Measurements from ENCODE around the gene AP2A2. TPM values are rescaled to one million over a fixed set of nuclear protein-coding genes. Genes with fewer than 3 reads are reported as not detected.

AP2A2 gene
- total RNA-seq, 1 donor from 2014 or later: 58.7 TPM

- Histone ChIP-seq H3K4me1 (peaks cover 30% of the 10 kb centered on the region), H3K27me3 (no peaks in the 10 kb centered on the region), H3K27ac (no peak overlapping the region), H3K9me3 (no peaks in the 10 kb centered on the region), H3K4me3 (no peak overlapping the region), H3K36me3 (peaks cover 0 to 24% of the 10 kb centered on the region in 2 donors)
- TF ChIP-seq POLR2AphosphoS5 (IDR thresholded peaks at IDR 0.05; ENCODE audit: insufficient read depth in 1 of 2, low read depth in 1 of 2): no peak
- TF ChIP-seq, protein P1, sequence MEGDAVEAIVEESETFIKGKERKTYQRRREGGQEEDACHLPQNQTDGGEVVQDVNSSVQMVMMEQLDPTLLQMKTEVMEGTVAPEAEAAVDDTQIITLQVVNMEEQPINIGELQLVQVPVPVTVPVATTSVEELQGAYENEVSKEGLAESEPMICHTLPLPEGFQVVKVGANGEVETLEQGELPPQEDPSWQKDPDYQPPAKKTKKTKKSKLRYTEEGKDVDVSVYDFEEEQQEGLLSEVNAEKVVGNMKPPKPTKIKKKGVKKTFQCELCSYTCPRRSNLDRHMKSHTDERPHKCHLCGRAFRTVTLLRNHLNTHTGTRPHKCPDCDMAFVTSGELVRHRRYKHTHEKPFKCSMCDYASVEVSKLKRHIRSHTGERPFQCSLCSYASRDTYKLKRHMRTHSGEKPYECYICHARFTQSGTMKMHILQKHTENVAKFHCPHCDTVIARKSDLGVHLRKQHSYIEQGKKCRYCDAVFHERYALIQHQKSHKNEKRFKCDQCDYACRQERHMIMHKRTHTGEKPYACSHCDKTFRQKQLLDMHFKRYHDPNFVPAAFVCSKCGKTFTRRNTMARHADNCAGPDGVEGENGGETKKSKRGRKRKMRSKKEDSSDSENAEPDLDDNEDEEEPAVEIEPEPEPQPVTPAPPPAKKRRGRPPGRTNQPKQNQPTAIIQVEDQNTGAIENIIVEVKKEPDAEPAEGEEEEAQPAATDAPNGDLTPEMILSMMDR (IDR thresholded peaks at IDR 0.05): no peak
- TF ChIP-seq POLR2A (IDR thresholded peaks at IDR 0.05): no peak
- intact Hi-C loops (cut with DNase I): no loop called here
- DNase-seq (ENCODE audit: extremely low spot score in 2 of 2): no peak
Observed at GRCh38 chr11:961921-962320, 36.3 kb downstream of the AP2A2 start.

DNA sequence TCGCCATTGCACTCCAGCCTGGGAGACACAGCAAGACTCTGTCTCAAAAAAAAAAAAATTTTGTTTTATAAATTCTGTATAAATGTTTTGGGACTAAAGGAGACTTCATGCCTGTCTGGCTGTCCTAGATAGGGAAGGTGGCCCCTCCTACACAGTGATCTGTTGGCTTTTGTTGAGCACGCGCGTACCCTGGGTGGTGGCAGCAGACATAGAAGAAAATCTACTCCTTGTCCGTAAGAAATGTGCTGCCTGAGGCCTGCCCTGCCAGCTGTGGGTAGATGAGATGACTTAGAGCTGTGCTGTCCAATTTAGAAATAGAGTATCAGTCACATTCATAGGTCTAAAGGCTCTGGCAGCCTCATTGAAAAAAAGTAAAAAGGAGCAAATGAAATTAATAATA is 37.0 kb downstream of the AP2A2 start:
- H3K36me3 ChIP-seq: peaks cover 0 to 24% of the 10 kb centered on the region in 2 donors
- H3K4me1 ChIP-seq: peaks cover 25% of the 10 kb centered on the region
- intact Hi-C loops (cut with DNase I): no loop called here
- H3K27ac ChIP-seq: no peak overlapping the region
- H3K4me3 ChIP-seq: no peak overlapping the region
- no peaks in the 10 kb centered on the region for H3K9me3 ChIP-seq
- no peaks in the 10 kb centered on the region for H3K27me3 ChIP-seq
- TF ChIP-seq POLR2A (IDR thresholded peaks at IDR 0.05) (no peak), POLR2AphosphoS5 (IDR thresholded peaks at IDR 0.05; ENCODE audit: insufficient read depth in 1 of 2, low read depth in 1 of 2) (no peak)
- TF ChIP-seq, protein P1 (IDR thresholded peaks at IDR 0.05): no peak
- no peak for DNase-seq (ENCODE audit: extremely low spot score in 2 of 2)

- H3K36me3 ChIP-seq: peaks cover 0 to 24% of the 10 kb centered on the region in 2 donors
- H3K27me3 ChIP-seq: no peaks in the 10 kb centered on the region
- peaks cover 24% of the 10 kb centered on the region for H3K4me1 ChIP-seq
- TF ChIP-seq, protein P1 (IDR thresholded peaks at IDR 0.05): no peak
- TF ChIP-seq POLR2A (IDR thresholded peaks at IDR 0.05) (no peak), POLR2AphosphoS5 (IDR thresholded peaks at IDR 0.05; ENCODE audit: insufficient read depth in 1 of 2, low read depth in 1 of 2) (no peak)
- H3K4me3 ChIP-seq: no peak overlapping the region
- H3K9me3 ChIP-seq: no peaks in the 10 kb centered on the region
- H3K27ac ChIP-seq: no peak overlapping the region
- intact Hi-C loops (cut with DNase I): no loop called here
- no peak for DNase-seq (ENCODE audit: extremely low spot score in 2 of 2)
Observed at GRCh38 chr11:963852-964251, 38.2 kb downstream of the AP2A2 start.

- Histone ChIP-seq H3K4me1 (peaks cover 20% of the 10 kb centered on the region), H3K4me3 (no peak overlapping the region), H3K27ac (no peak overlapping the region), H3K27me3 (no peaks in the 10 kb centered on the region), H3K36me3 (peaks cover 0 to 18% of the 10 kb centered on the region in 2 donors), H3K9me3 (no peaks in the 10 kb centered on the region)
- intact Hi-C loops (cut with DNase I): no loop called here
- no peak for DNase-seq (ENCODE audit: extremely low spot score in 2 of 2)
- no peak for TF ChIP-seq POLR2AphosphoS5 (IDR thresholded peaks at IDR 0.05; ENCODE audit: insufficient read depth in 1 of 2, low read depth in 1 of 2)
- TF ChIP-seq, protein P1 (IDR thresholded peaks at IDR 0.05): no peak
- TF ChIP-seq POLR2A (IDR thresholded peaks at IDR 0.05): no peak
Observed at GRCh38 chr11:965206-965775, 39.6 kb downstream of the AP2A2 start.

DNA sequence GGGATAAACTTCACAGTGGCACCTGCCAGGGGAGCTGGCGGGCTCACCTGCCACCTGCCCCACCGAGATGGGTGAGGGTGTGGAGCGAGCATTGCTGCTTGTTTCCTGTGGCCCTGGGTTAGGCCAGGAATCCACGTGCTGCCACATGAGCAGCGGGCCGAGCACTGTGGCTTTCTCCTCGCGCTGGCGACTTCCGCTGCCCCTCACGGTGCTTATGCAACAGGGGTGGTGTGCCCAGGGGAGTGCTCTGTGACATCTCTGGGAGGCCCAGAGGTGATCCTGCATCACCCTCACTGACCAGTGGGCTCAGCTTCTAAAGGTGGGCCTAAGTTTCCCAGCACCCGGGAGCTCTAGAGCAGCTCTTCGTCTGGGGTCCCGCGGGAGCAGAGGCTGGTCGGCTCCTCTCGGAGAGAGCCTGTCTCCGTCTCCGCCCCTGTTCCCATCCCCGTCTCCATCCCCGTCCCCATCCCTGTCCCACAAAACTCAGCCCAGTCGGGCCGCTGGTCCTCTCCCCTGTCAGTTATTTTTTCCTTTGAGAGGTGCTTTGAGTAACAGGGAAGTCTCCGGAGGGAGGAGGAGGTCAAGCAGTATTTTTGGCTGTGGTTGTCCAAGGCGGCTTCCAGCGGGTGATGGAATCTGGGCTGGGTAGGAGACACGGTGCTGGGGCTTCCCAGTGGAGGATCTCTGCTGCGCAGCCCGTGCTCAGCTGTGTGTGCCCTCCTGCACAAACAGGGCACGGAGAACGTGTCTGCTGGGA is 42.5 kb downstream of the AP2A2 start:
- intact Hi-C loops (cut with DNase I): no loop called here
- Histone ChIP-seq H3K4me1 (peaks cover 20% of the 10 kb centered on the region), H3K9me3 (no peaks in the 10 kb centered on the region), H3K27me3 (no peaks in the 10 kb centered on the region), H3K36me3 (peaks cover 0 to 27% of the 10 kb centered on the region in 2 donors), H3K4me3 (no peak overlapping the region), H3K27ac (no peak overlapping the region)
- TF ChIP-seq, protein P1 (IDR thresholded peaks at IDR 0.05): no peak
- TF ChIP-seq POLR2A (IDR thresholded peaks at IDR 0.05): no peak
- TF ChIP-seq POLR2AphosphoS5 (IDR thresholded peaks at IDR 0.05; ENCODE audit: insufficient read depth in 1 of 2, low read depth in 1 of 2): no peak
- no peak for DNase-seq (ENCODE audit: extremely low spot score in 2 of 2)

Measured in vagina (tissue), 2 donors.